Measurements from ENCODE around the gene MYLK.
A peak's percentile ranks its signal among the peaks of the same experiment; 100 is the strongest.

The MYLK gene

GRCh38 chr3:123658852-123659206, 225.3 kb downstream of the MYLK start:
- H3K4me3 ChIP-seq (ENCODE audit: low read depth, low read length): no peak overlapping the region
- no peak for DNase-seq (ENCODE audit: low read depth)
- no peak for TF ChIP-seq CTCF (IDR thresholded peaks at IDR 0.05; ENCODE audit: insufficient read depth, low read depth, low read length, missing control alignments)

GRCh38 chr3:123658118-123658851, 225.8 kb downstream of the MYLK start:
- no peak overlapping the region for H3K4me3 ChIP-seq (ENCODE audit: low read depth, low read length)
- no peak for DNase-seq (ENCODE audit: low read depth)
- TF ChIP-seq CTCF (IDR thresholded peaks at IDR 0.05; ENCODE audit: insufficient read depth, low read depth, low read length, missing control alignments): no peak

GRCh38 chr3:123657568-123657967, 226.6 kb downstream of the MYLK start:
- no peak for DNase-seq (ENCODE audit: low read depth)
- no peak for TF ChIP-seq CTCF (IDR thresholded peaks at IDR 0.05; ENCODE audit: insufficient read depth, low read depth, low read length, missing control alignments)
- no peak overlapping the region for H3K4me3 ChIP-seq (ENCODE audit: low read depth, low read length)

GRCh38 chr3:123657111-123657510, 227.0 kb downstream of the MYLK start:
- TF ChIP-seq CTCF (IDR thresholded peaks at IDR 0.05; ENCODE audit: insufficient read depth, low read depth, low read length, missing control alignments): no peak
- H3K4me3 ChIP-seq (ENCODE audit: low read depth, low read length): no peak overlapping the region
- DNase-seq (ENCODE audit: low read depth): no peak

GRCh38 chr3:123656691-123657090, 227.4 kb downstream of the MYLK start:
- DNase-seq (ENCODE audit: low read depth): peak; percentile 19
- peak; percentile 22 for TF ChIP-seq CTCF (IDR thresholded peaks at IDR 0.05; ENCODE audit: insufficient read depth, low read depth, low read length, missing control alignments)
- H3K4me3 ChIP-seq (ENCODE audit: low read depth, low read length): no peak overlapping the region

GRCh38 chr3:123656274-123656673, 227.9 kb downstream of the MYLK start:
- DNase-seq (ENCODE audit: low read depth): no peak
- TF ChIP-seq CTCF (IDR thresholded peaks at IDR 0.05; ENCODE audit: insufficient read depth, low read depth, low read length, missing control alignments): no peak
- H3K4me3 ChIP-seq (ENCODE audit: low read depth, low read length): no peak overlapping the region

- no peak for DNase-seq (ENCODE audit: low read depth)
- no peak for TF ChIP-seq CTCF (IDR thresholded peaks at IDR 0.05; ENCODE audit: insufficient read depth, low read depth, low read length, missing control alignments)
- no peak overlapping the region for H3K4me3 ChIP-seq (ENCODE audit: low read depth, low read length)
Measured at GRCh38 chr3:123655400-123655799, 228.7 kb downstream of the MYLK start.

Measured in GM12865 (cell line).